Progenitor cell of endocrine pancreas (in vitro differentiated cells): ENCODE results near the gene GABBR2. TPM values are rescaled to one million over a fixed set of nuclear protein-coding genes. Genes with fewer than 3 reads are reported as not detected.

Experiments used
- DNase-seq: peaks from one replicate; pipeline ENCODE4 v3.0.0; 2021; ENCODE audit warnings: low spot score; ENCODE audit not compliant: unreplicated experiment
- H3K27ac Mint-ChIP-seq: 2 replicates; pipeline ENCODE4 v1.8.0; 2021; ENCODE audit warnings: mild to moderate bottlenecking, moderate library complexity, mixed read lengths
- H3K27me3 Mint-ChIP-seq: 2 replicates; pipeline ENCODE4 v1.8.0; 2021; ENCODE audit warnings: mixed read lengths
- H3K36me3 Mint-ChIP-seq: 2 replicates; pipeline ENCODE4 v1.8.0; 2022; ENCODE audit warnings: mixed read lengths; ENCODE audit not compliant: insufficient read depth
- H3K4me1 Mint-ChIP-seq: 2 replicates; pipeline ENCODE4 v1.8.0; 2021; ENCODE audit warnings: low read depth, mixed read lengths
- H3K4me3 Mint-ChIP-seq: 2 replicates; pipeline ENCODE4 v1.8.0; 2021; ENCODE audit warnings: low read depth, mild to moderate bottlenecking, moderate library complexity, mixed read lengths
- H3K9me3 Mint-ChIP-seq: 2 replicates; pipeline ENCODE4 v1.8.0; 2021; ENCODE audit warnings: low read depth, mixed read lengths
- CTCF ChIP-seq: fragments of 200-600 bp; sonication (generic); IDR thresholded peaks from one replicate; pipeline ENCODE4 v1.5.0; 2021; ENCODE audit warnings: antibody characterized with exemption, mild to moderate bottlenecking; ENCODE audit not compliant: unreplicated experiment
- total RNA-seq: library from RNA; stranded (reverse); gene quantifications from 2 replicates; pipeline ENCODE4 v1.2.1, GENCODE V29; 2021

Gene GABBR2
- total RNA-seq, 1 donor from 2014 or later: 0.84 TPM

- no peaks in the 10 kb centered on the region for H3K4me1 Mint-ChIP-seq
- no peaks in the 10 kb centered on the region for H3K36me3 Mint-ChIP-seq
- no peak overlapping the region for H3K4me3 Mint-ChIP-seq
- H3K27ac Mint-ChIP-seq: no peak overlapping the region
- H3K9me3 Mint-ChIP-seq: no peaks in the 10 kb centered on the region
- peaks cover 7% of the 10 kb centered on the region for H3K27me3 Mint-ChIP-seq
- no peak for TF ChIP-seq CTCF
- DNase-seq: no peak
Observed at GRCh38 chr9:98291820-98292219, 416.9 kb downstream of the GABBR2 start.

GRCh38 chr9:98290411-98290810 lies 418.3 kb downstream of the GABBR2 start:
- TF ChIP-seq CTCF: no peak
- DNase-seq: no peak
- Mint-ChIP-seq H3K4me1 (no peaks in the 10 kb centered on the region), H3K4me3 (no peak overlapping the region), H3K27me3 (peaks cover 7% of the 10 kb centered on the region), H3K36me3 (no peaks in the 10 kb centered on the region), H3K9me3 (no peaks in the 10 kb centered on the region), H3K27ac (no peak overlapping the region)

GRCh38 chr9:98289614-98290201 lies 419.0 kb downstream of the GABBR2 start:
- Mint-ChIP-seq H3K27me3 (peaks cover 7% of the 10 kb centered on the region), H3K4me3 (no peak overlapping the region), H3K9me3 (no peaks in the 10 kb centered on the region), H3K36me3 (no peaks in the 10 kb centered on the region), H3K27ac (no peak overlapping the region), H3K4me1 (no peaks in the 10 kb centered on the region)
- no peak for TF ChIP-seq CTCF
- DNase-seq: no peak

- no peak for TF ChIP-seq CTCF
- DNase-seq: no peak
- no peaks in the 10 kb centered on the region for H3K36me3 Mint-ChIP-seq
- H3K27ac Mint-ChIP-seq: no peak overlapping the region
- H3K4me1 Mint-ChIP-seq: no peaks in the 10 kb centered on the region
- H3K4me3 Mint-ChIP-seq: no peak overlapping the region
- H3K9me3 Mint-ChIP-seq: no peaks in the 10 kb centered on the region
- H3K27me3 Mint-ChIP-seq: peaks cover 7% of the 10 kb centered on the region
Observed at GRCh38 chr9:98288881-98289280, 419.9 kb downstream of the GABBR2 start.

GRCh38 chr9:98287384-98287783 lies 421.4 kb downstream of the GABBR2 start:
- Mint-ChIP-seq H3K36me3 (no peaks in the 10 kb centered on the region), H3K27me3 (peaks cover 12% of the 10 kb centered on the region), H3K9me3 (no peaks in the 10 kb centered on the region), H3K4me3 (no peak overlapping the region), H3K27ac (no peak overlapping the region), H3K4me1 (no peaks in the 10 kb centered on the region)
- DNase-seq: no peak
- TF ChIP-seq CTCF: no peak
